ENCODE results near the gene GBE1. TPM values are rescaled to one million over a fixed set of nuclear protein-coding genes. Genes with fewer than 3 reads are reported as not detected.

The GBE1 gene
- polyA plus RNA-seq, 3 donors: 7.7 to 21.7 (median 19.1) TPM

GRCh38 chr3:81602781-81603180 is 158.7 kb downstream of the GBE1 start:
- Histone ChIP-seq H3K36me3 (replicated peaks in 1 of 2; ENCODE audit: control insufficient read depth in 1 of 2, insufficient read depth in 2 of 2, low read length in 2 of 2) (no peaks in the 10 kb centered on the region), H3K9ac (ENCODE audit: insufficient read depth, low read length, poor library complexity, severe bottlenecking) (no peak overlapping the region), H3K4me3 (replicated peaks in 1 of 3; ENCODE audit: low read depth in 2 of 3, low read length in 3 of 3) (no peak overlapping the region), H4K20me1 (ENCODE audit: insufficient read depth, low read length) (no peaks in the 10 kb centered on the region), H3K27ac (ENCODE audit: low read depth in 1 of 2, low read length in 2 of 2) (no peak overlapping the region), H3K4me2 (replicated peaks; ENCODE audit: extremely low read depth, low read length, poor library complexity, severe bottlenecking) (no peak overlapping the region), H2AFZ (ENCODE audit: insufficient read depth, low read depth, low read length, poor library complexity, severe bottlenecking) (no peak overlapping the region), H3K4me1 (ENCODE audit: control insufficient read depth in 1 of 2, insufficient read depth in 2 of 2, low read length in 2 of 2) (no peaks in the 10 kb centered on the region), H3K79me2 (ENCODE audit: insufficient read depth, low read length) (no peaks in the 10 kb centered on the region), H3K9me3 (replicated peaks in 1 of 2; ENCODE audit: control insufficient read depth in 1 of 2, insufficient read depth in 1 of 2, low read length in 2 of 2) (no peaks in the 10 kb centered on the region), H3K27me3 (ENCODE audit: control insufficient read depth in 2 of 2, insufficient read depth in 2 of 2, low read length in 2 of 2) (no peaks in the 10 kb centered on the region)
- intact Hi-C loops (cut with micrococcal nuclease): no loop called here
- Mint-ChIP-seq H3K27ac (peak overlapping the region in 1 of 7 donors; percentile 36), H3K36me3 (no peaks in the 10 kb centered on the region), H3K4me3 (no peak overlapping the region), H3K9me3 (no peaks in the 10 kb centered on the region), H3K4me1 (peaks cover 12% of the 10 kb centered on the region), H3K27me3 (ENCODE audit: low read depth in 3 of 3) (no peaks in the 10 kb centered on the region)
- DNase-seq: no peak
- no peak for TF ChIP-seq CTCF (IDR thresholded peaks at IDR 0.05)
- 100% methylated on average over 2 of the region's 2 CpGs for WGBS (ENCODE audit: insufficient coverage)

- H3K36me3 Mint-ChIP-seq: no peaks in the 10 kb centered on the region
- intact Hi-C loops (cut with micrococcal nuclease): no loop called here
- no peak overlapping the region for H3K4me3 Mint-ChIP-seq
- Histone ChIP-seq H3K36me3 (replicated peaks in 1 of 2; ENCODE audit: control insufficient read depth in 1 of 2, insufficient read depth in 2 of 2, low read length in 2 of 2) (no peaks in the 10 kb centered on the region), H4K20me1 (ENCODE audit: insufficient read depth, low read length) (no peaks in the 10 kb centered on the region), H3K4me1 (ENCODE audit: control insufficient read depth in 1 of 2, insufficient read depth in 2 of 2, low read length in 2 of 2) (no peaks in the 10 kb centered on the region), H3K79me2 (ENCODE audit: insufficient read depth, low read length) (no peaks in the 10 kb centered on the region), H2AFZ (ENCODE audit: insufficient read depth, low read depth, low read length, poor library complexity, severe bottlenecking) (no peak overlapping the region), H3K9me3 (replicated peaks in 1 of 2; ENCODE audit: control insufficient read depth in 1 of 2, insufficient read depth in 1 of 2, low read length in 2 of 2) (no peaks in the 10 kb centered on the region), H3K27ac (ENCODE audit: low read depth in 1 of 2, low read length in 2 of 2) (no peak overlapping the region), H3K4me2 (replicated peaks; ENCODE audit: extremely low read depth, low read length, poor library complexity, severe bottlenecking) (no peak overlapping the region), H3K9ac (ENCODE audit: insufficient read depth, low read length, poor library complexity, severe bottlenecking) (no peak overlapping the region), H3K4me3 (replicated peaks in 1 of 3; ENCODE audit: low read depth in 2 of 3, low read length in 3 of 3) (no peak overlapping the region), H3K27me3 (ENCODE audit: control insufficient read depth in 2 of 2, insufficient read depth in 2 of 2, low read length in 2 of 2) (no peaks in the 10 kb centered on the region)
- H3K9me3 Mint-ChIP-seq: no peaks in the 10 kb centered on the region
- no CpG with 5 or more reads among the region's 2 CpGs for WGBS (ENCODE audit: insufficient coverage)
- no peak for TF ChIP-seq CTCF (IDR thresholded peaks at IDR 0.05)
- peaks cover 12% of the 10 kb centered on the region for H3K4me1 Mint-ChIP-seq
- no peaks in the 10 kb centered on the region for H3K27me3 Mint-ChIP-seq (ENCODE audit: low read depth in 3 of 3)
- no peak overlapping the region for H3K27ac Mint-ChIP-seq
- DNase-seq: no peak
Observed at GRCh38 chr3:81601707-81602305, 159.6 kb downstream of the GBE1 start.

All from CD14-positive monocyte (primary cell).